Kidney capillary endothelial cell (primary cell): Measurements from ENCODE around the gene NDUFA8.

Experiments used
- DNase-seq: peaks from one replicate; pipeline ENCODE4 v3.0.0-alpha.2; 2018; ENCODE audit warnings: low spot score

The NDUFA8 gene

DNA sequence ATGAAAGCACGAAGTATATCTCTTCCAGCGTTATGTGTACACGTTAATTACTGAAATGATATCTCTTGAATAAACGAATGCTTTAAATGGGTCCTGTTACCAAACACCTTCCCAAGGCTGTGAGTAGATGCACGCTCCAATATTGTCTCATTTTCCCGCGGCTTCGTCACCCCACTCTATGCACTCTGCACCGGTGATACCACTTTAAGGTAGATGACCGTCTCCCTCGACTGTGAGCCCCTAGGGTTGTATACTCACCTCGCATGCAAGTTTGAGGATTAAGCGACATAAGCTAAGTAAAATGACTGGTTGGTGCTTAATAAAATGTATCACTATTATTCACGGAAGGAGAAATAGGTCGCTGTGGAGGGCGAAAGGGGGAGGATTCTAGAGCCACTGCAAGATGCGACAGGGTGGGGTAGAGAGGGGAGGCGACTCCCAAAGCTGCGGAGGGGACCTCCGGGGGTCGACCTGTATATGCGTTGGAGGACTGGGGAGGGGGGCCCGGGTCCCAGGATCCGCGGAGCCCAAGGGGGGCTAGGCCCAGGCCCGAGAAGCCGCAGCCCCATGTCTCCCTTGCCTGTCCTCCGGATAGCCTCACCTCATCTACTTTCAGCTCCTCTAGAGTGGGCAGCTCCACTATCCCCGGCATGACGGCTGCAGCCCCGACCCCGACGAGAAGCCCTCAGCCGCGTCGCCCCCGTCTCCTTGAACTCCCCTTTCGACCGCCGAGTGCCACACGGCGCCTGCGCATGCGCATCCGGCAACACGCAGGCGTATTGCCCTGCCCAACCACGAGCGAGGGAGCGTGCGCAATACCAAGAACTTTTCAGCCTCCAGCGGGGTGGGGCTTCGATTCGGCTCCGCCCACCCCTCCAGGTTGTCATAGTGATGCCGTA, at the start of gene NDUFA8, which contains the start of gene MORN5:
Gene NDUFA8 (minus strand): TSS at position 754 of the 899 bp plus-strand sequence. CDS start 102 bp downstream, at position 652.
Gene MORN5 (plus strand): TSS at position 883 of the 899 bp plus-strand sequence. CDS start 65 bp downstream, outside the sequence.
- DNase-seq, result peak; percentile 98

DNA sequence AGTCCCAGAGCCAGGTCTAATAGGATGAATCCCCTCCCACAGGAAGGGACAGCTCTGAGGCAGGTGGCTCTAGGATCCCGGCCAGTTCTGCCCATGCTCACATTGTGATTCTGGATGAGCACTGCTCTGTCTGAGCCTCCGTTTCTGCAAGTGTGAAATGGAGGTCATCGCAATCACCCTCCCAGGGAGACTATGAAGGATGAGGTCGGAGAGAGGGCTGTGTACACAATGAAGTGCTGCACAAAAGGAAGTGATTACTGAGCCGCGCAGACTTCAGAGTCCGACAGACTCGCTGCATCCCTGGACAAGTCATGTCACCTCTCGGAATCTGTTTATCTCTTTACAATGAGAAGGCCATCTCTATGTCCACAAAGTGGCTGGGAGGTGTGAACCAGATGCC, 47.5 kb upstream of the NDUFA8 start:
- no peak for DNase-seq

DNA sequence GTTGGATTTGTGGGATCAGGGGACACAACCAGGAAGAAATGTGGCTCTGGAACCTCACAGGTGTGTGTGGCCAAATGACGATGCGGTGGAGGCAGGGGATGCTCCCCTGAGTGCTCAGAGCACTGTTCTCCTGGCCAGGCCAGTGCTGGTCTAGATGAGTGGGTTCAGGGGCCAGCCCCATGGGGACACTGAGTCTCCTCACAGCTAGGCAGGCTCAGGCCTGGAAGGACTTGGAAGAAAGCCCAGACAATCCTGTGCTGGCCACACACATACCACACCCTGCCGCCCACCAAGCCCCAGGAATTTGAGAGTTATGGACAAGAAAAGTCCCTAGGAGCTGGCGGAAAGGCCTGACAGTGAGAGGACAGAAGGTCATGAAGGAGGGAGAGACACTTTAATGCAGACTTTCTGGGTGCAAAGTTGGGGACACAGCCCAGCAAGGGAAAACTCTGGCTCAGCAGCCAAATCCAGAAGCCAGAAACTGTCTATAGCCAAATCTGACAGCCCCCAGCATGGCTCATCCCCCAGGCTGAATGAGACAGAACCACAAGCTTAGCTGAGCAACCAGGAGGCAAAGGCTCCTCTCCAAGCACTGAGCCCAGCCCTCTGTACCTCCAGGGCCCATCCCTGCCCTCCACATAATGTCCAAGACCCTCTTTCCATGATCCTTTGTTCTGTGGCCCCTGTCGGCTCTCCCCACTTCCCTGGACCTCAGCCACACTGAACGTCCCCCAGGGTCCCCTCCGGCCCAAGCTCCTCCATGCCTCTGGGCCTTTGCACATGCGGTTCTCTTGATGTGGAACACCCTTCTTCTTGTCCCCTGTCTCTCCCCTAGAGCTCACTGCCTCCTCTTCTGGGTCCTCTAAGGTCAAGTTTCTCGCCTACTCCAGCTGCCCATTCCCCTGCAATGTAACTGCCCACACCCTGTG, 46.8 kb upstream of the NDUFA8 start:
- no peak for DNase-seq

DNA sequence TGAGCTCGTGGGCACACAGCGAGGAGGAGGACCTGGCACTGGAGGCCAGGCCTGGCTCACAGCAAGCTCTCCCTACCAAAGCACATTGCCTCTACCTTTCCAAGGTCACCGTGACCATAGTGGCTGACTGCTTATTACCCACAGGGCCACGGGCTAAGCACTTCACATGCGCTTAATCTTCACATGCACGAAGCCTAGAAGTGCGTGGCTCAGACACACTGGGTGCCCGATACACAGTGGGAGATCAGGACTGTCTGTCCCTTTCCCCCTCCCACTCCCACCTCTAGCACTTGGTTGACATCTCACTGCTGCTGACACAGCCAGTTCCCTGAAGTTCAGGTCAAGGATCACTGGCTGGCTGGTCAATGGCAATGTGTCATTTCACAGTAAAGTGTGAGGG, 45.6 kb upstream of the NDUFA8 start:
- DNase-seq, result no peak

DNA sequence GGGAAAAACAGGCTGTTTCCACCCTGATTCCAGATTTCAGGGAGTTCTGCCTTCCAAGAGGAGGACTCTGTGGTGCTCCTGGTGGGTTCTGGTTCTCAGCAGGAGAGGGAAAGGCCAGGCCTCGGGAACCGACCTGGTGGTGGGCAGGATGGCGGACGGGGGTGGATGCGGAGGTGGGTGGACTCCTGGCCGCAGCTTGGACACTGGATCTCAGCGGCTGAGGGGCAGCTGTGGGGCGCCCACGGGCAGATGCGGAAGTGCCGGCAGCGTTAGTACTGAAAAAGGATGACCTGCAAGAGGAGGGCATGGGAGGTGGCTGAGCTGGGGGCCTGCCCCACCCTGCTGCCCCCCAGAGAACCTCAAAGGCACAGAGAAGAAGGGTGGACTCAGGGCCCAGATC, 44.9 kb upstream of the NDUFA8 start:
- no peak for DNase-seq

DNA sequence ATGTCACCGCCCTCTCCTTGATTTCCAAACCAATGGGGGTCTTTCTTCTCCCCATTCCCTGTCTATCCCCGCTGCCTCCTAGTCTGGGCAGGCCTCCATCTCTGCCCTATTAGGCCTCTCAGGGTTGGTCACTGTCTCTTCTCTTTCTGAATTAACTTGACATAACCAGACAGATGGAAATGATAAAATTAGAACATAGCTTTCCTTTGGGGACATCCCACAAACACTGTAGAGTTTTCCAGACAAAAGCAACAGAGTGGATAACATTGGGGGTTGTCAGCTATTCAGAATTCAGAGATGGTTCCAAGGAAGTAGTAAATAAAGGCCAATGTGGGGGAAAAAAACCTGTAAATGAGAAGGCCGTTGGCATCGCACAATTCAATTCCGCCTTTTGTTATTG, 44.5 kb upstream of the NDUFA8 start:
- DNase-seq, result no peak

DNA sequence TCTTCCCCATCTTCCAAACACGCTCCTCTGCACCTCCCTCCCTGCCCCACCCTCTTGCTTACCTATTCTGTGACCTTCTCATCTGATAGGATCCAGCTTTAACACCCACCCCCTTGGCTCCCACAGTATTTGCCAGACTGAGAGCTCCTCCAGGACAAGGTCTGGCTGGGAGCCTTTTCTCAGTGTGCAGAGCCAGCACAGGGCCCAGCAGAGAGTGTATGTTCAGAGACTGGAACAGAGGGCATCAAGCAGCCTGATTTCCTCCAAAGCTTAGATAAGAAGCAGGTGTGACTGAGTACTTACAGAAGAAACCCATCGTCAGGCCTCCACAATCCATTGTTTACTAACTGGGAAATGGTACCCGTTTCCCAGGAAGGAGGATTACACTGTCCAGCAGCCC, 42.5 kb upstream of the NDUFA8 start:
- DNase-seq, result no peak

DNA sequence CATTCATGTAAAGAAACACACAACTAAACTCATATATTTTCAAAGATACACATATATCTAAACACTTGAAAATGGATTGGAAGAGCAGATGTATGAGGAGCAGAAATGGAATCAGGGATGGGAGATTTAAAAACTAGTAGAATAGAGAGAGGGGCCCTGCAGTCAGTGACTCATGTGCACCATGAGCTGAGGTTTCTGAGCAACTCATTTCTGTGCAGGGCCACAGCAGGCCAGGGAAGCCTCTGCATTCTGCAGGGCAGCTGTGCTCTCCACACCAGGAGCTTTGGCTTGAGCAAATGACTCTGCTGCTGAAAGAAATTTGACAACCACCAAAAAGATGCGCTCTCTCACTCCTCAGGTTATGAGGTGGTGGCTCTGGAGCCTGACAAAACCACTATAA, 42.1 kb upstream of the NDUFA8 start:
- no peak for DNase-seq

DNA sequence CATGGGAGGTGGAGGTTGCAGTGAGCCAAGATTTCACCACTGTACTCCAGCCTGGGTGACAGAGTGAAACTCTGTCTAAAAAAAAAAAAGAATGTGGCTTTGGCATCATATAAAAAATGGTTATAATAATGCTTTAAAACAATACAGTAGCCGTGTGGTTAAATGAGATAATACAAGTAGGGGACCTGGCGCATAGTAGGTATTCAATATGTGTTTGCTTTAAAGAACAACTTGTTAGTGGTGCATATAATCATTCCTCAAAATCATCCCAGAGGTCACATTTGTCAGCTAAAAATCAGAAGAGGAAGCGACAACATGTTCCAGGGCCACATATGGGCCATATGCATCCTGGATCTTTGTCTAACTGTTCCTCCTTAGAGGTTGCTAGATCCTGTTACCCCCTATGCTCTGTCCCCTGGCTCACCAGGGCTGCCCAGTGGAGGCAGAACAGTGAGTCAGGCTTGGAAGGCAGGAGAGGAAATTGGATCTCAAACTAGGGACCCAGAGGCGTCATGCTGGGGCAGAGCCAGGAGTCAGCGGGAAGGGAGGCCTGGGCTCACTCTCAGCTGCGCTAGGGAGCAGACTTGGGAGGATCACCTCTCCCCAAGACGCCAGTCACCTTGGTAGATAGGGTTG, 41.5 kb upstream of the NDUFA8 start:
- peak; percentile 79 for DNase-seq

DNA sequence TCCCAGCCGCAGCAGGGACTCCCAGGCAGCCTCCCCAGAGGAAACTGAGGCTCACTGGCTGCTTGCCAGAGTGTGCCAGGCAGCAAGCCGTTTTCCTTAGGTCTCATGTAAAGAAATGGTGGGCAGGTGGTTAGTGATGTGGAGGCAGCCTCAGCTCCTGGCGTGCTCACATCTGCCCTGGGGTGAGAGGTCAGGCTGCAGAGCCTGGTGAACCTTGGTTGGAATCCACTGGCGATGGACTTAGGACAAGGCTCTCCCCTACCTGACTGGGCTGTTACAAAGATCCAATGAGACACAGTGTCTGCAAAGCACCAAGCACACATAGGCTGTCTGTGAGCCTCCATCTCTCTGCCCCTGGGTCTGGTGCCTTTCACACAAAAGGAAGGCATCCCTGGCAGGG, 38.3 kb upstream of the NDUFA8 start:
- no peak for DNase-seq

DNA sequence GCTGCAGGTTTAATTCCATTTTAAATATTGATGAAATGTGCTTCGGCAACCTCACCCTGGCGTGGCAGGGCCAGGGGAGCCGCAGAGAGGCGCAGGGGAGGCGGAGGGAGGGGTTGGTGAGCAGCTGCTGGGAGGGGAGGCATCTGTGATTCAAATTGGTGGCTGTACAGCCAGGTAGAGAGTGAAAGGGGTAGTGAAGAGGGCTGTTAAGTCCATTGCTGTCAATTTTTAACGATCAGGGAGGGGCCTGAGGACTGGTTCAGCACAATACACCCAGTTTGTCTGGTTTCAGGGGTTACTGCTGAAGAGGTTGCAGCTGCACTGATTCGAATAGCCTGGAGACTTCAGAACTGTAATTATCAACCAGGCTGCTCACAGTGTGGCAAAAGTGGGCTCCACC, 37.8 kb upstream of the NDUFA8 start:
- no peak for DNase-seq

DNA sequence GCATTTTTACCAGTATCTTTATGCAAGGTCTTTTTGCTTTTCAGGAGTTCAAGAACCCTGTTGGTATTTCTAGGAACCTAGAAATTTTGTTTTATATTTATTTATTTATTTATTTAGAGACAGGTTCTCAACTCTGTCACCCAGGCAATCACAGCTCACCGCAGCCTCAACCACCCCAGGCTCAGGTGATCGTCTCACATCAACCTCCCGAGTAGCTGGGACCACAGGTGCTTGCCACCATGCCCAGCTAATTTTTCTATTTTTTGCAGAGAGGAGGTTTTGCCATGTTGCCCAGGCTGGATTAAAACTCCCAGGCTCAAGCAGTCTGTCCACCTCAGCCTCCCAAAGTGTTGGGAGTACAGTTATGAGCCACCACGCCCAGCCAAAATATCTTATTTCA, 36.3 kb upstream of the NDUFA8 start:
- no peak for DNase-seq

DNA sequence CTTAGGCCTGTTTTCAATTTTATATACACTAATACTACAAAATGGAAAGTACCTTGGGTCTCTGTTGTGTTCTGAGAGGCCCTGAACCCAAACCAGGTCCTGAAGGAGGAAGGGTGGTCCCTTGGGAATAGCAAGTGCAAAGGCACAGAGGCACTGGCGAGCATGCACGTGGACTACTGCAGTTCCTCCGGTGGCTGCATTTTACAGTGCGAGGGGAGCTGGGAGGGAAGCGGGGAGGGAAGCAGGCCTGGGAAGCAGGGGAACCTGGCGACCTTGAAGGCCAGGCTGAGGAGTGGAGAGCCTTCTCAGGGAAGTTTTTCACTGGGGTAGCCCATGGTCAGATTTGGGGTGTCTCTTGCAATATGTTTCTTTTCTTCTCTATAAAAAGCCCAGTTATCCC, 34.1 kb upstream of the NDUFA8 start:
- DNase-seq, result no peak

DNA sequence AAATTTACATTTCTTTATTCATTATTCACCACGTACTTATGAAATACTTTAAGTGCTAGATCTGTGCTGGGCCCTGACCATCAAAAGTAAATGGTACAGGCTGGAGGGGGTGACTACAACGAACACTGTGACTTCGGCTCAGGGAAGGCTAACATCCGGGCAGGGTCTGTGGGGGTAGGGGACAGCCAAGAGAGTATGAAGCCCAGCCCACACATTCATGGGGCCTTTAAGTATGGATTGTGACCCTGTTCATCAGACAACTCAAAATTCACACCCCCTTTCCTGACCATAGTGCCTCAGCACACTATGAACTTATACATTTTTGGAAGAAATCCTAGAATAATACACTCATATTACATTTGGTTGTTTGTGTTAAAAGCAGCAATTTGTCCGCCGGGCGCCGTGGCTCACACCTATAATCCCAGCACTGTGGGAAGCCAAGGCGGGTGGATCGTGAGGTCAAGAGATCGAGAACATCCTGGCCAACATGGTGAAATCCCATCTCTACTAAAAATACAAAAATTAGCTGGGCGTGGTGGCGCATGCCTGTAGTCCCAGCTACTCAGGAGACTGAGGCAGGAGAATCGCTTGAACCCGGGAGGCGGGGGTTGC, 33.4 kb upstream of the NDUFA8 start:
- no peak for DNase-seq

DNA sequence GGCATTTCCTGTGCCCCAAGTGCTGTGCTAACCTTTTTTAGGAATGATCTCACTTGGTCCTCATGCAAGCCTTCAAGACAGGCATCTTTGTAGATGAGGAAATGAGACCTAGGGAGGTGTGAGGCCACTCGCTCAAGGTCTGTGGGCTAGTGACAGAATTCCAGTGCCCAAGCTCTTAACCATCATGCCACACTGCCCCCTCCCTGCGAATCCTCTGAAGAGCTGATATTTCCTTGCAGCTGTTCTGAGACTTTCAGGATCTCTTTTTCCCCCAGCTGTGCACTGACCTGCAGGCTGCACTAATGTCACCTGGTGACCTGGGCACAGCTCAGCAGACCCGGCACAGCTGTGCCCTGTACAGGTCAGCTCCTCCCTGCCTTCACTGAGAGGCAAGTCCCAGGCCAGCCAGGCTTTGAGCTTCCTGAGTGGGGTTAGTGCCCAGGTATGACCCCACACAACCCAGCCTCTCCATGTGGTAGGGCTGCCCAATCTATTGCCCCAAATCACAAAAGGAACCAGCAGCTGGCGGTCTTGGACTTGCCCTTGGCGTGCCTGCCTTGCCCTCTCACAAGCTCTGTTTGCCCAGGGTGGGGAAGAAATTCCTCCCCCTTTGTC, 32.8 kb upstream of the NDUFA8 start:
- DNase-seq, result no peak

DNA sequence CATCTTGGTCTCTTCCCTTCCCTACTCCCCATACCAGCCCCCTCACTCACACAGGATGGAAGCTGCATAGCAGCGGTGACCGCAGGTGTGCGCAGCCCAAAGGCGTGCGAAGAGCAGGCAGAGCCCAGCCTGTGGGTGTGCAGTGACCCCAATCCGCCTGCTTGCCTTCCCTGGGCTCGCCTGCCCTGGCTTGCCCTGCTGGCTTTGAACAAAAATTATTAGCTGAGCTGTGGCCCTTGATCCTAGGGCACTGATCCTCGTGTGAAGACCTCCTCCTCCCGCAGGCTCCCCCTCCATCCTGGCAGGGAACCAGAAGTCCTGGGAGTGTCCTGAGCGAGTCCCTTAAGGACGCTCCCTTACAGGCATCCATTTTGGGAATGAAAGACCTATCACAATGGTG, 32.0 kb upstream of the NDUFA8 start:
- DNase-seq, result no peak

DNA sequence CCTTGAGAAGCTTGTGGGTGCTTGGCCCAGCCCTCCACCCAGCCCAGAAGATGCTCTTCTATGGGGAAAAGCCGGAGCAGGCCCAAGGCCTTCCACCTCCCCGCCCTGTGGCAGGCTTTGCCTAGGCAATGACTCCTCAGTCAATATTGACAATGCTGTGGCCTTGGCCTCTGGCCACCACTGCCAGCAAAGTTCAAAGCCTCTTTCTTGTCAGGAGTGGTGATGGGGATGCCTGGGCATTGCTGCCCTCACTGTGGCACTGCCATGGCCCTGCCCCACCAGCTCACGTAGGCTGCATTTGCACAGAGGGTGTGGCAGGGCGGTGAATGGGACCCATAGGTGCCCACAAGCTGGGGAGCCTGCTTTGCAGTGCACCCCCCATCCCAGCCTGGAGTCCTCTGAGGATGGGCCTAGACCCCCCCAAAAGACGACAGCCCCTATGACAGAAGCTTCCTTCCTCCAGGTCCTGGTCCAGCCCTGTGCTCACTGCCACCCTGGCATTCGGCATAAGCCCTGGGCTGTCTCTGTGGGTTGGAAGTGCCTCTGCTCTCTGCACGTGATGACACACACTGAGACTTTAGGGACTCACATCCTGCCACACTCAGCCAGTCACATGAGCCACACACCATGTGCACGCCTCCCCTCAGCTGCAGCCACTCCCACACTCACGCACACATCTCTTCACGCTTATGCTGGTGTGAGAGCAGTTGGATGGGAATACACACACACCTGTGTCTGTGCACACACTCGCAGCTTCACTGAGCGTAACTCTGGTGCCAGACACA, 31.2 kb upstream of the NDUFA8 start:
- peak; percentile 73 for DNase-seq

DNA sequence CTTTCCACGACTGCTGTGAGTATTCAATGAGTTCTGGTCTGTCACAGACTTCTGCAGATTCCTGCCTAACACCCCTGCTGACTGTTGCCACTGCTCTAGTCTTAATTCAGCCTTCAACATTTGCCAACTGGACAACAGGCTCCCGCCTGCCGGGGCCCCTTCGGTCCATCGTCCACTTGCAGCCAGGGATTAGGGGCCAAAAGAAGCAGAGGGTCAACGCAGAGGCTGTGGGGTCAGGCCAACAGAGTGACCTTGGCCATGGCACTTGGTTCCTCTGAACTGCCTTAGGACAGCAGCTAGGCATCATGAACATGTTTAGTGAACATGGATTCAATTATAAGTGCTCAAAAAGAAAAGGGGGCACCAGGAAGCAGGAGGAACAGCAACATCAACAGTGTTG, 28.8 kb upstream of the NDUFA8 start:
- DNase-seq, result no peak

DNA sequence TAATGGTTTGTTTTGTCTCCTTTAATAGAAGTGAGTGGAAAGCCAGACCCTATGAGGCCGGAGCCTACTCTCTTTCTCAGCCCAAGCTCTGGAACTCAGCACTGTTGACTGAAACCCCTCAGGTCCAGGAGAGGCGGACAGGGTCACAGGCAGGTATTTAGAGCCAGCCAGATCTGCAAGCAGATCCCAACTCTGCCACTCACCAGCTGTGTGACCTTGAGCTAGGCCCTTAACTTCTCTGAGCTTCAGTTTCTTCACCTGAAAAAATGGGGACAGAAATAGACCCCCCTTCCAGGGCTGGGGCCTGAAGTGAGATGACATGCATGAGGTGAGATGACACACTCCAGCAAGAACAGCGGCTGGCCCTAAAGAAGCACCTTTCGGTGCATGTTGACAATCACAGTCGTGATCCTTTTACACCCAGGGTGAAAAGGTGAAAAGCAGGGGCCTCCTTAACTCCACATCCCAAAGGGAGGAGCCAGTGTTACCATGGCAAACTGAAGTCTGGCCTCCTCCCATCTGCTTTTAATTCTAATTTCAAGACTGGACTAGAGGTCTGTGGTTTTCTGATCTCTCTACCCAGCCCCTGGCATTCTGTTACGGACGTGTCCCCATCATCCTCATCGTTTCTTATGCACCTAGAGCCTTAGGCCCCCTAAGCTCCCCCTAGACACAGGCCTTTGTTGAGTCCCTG, 27.3 kb upstream of the NDUFA8 start:
- no peak for DNase-seq

DNA sequence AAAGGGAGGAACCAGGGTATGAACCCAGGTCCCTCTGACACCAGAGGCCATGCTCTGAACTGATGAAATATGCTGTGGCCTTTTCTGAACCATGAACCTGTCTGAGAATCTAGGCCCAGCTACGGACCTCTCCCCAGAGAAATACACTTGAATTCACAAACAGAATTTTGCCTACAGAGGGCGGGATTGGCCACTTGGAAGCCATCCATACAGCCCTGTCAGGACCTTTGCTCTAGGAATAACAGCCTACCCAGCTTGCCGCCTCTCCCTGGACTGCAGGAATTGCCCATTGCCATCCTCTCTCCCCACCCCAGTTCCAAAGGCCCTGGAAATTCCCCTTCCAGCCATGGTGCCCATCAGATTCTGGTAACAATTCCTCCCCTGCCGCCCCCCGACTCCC, 26.7 kb upstream of the NDUFA8 start:
- no peak for DNase-seq
